ENCODE data around the gene RNF182.

GRCh38 chr6:13914351-13914750, 10.4 kb upstream of the RNF182 start:
- TF ChIP-seq CTCF (IDR thresholded peaks at IDR 0.05), result no peak
- TF ChIP-seq REST (IDR thresholded peaks at IDR 0.05; ENCODE audit: low read depth, low read length), result no peak
- no peak for TF ChIP-seq EZH2phosphoT487 (IDR thresholded peaks at IDR 0.05; ENCODE audit: borderline replicate concordance, low read depth)
- no peak for TF ChIP-seq POLR2AphosphoS5 (IDR thresholded peaks at IDR 0.05; ENCODE audit: low read depth, low read length)
- no peak for TF ChIP-seq FOXJ3 (CRISPR knock-in tag; IDR thresholded peaks at IDR 0.05)
- TF ChIP-seq TAF1 (IDR thresholded peaks at IDR 0.05; ENCODE audit: borderline replicate concordance, low read depth, low read length), result no peak
- no peak for TF ChIP-seq RCOR1 (IDR thresholded peaks at IDR 0.05; ENCODE audit: low read length)
- TF ChIP-seq EP300 (IDR thresholded peaks at IDR 0.05; ENCODE audit: borderline replicate concordance in 1 of 2, low read depth in 1 of 2, low read length in 1 of 2), result no peak
- no peak for TF ChIP-seq JUND (IDR thresholded peaks at IDR 0.05)
- TF ChIP-seq YY1 (IDR thresholded peaks at IDR 0.05; ENCODE audit: low read depth), result no peak
- TF ChIP-seq TCF12 (IDR thresholded peaks at IDR 0.05), result no peak
- TF ChIP-seq NRF1 (IDR thresholded peaks at IDR 0.05; ENCODE audit: low read depth, low read length), result no peak
